ENCODE measurements around the gene CDC42EP2. TPM values are rescaled to one million over a fixed set of nuclear protein-coding genes. Genes with fewer than 3 reads are reported as not detected.
"Not testable (repeated sequence)": the region's sequence is repeated elsewhere in the genome, so short reads cannot be mapped to it uniquely, and the experiment has no call there.

The CDC42EP2 gene
- polyA plus RNA-seq, 6 donors from 2014 or later, result 0.88 TPM; not detected in 5

DNA sequence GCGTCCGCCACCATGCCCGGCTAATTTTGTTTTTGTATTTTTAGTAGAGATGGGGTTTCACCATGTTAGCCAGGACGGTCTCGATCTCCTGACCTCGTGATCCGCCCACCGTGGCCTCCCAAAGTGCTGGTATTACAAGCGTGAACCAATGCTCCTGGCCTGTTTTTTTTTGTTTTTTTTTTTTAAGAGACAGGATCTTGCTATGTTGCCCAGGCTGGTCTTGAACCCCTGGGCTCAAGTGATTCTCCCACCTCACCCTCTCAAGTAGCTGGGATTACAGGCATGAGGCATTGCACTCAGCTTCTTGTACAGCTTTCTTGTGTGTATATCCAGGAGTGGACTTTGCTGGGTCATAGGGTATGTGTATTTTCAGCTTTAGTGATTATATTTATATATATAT lies 17.9 kb downstream of the CDC42EP2 start:
- DNase-seq; H3K27me3 Mint-ChIP-seq; H3K27ac Mint-ChIP-seq; ATAC-seq (ENCODE audit: low read depth in 2 of 2); H3K36me3 Mint-ChIP-seq; H3K9me3 Mint-ChIP-seq: not testable (repeated sequence)
- H3K4me3 Mint-ChIP-seq, result peak overlapping the region in 4 of 8 donors; percentile 3 to 47 (median 28)
- peaks cover 28 to 52% (median 36%) of the 10 kb centered on the region in 3 donors for H3K4me1 Mint-ChIP-seq

DNA sequence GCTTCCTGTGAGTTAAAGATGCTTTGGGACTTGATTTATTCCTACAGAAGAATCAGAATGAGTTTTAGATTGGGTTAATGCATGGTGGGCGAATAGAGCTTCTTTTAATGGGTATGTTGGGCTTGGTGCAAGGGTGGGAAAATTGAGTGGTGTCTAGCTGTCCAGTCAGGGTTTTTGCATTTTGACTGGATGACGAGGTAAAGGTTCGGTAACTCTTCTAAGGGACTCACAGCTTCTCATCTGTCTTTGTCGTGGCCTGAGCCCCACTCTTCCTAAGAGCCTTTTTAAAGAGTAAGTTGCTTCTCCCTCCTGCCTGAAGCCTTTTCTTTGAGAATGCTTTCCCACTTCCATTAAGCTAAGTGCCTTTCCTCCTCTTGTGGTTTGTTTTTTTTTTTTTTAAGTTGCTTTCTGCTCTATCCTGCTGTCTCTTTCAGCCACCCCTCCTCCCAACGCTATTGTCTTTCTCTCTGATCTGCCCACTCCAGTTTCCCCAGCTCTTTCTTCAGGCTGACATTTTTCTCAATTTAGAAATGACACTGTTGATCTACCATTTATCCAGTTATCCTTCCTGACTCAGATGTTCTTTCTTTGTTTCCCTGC lies 20.1 kb downstream of the CDC42EP2 start:
- H3K27ac Mint-ChIP-seq, result peak overlapping the region; percentile 72 to 97 (median 92)
- H3K4me3 Mint-ChIP-seq, result peak overlapping the region; percentile 89 to 99 (median 96)
- peaks cover 0 to 7% of the 10 kb centered on the region in 2 donors for H3K36me3 Mint-ChIP-seq
- DNase-seq, result no peak
- no peak for ATAC-seq (ENCODE audit: low read depth in 2 of 2)
- H3K4me1 Mint-ChIP-seq, result peaks cover 29 to 52% (median 45%) of the 10 kb centered on the region in 3 donors
- H3K9me3 Mint-ChIP-seq, result no peaks in the 10 kb centered on the region
- no peaks in the 10 kb centered on the region for H3K27me3 Mint-ChIP-seq

DNA sequence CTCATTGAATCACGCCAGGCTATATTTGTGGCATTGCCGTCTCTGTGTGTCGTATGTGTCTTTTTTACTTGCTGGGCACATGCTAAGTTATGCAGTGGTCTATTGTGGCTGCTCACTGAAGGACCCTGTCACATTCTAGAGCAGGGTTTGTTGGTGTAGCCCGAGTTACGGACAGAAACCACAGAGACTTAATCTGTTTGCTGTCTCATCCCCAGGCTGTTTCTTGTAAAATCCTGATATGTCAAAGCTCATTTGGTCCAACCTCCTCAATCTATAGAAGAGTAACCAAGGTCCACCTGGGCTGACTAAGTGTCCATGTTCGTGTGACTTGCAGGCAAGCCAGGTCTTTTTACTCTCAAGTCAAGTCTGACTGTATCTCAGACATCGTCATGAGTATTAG lies 24.0 kb downstream of the CDC42EP2 start:
- peaks cover 7 to 12% of the 10 kb centered on the region in 2 donors for H3K36me3 Mint-ChIP-seq
- ATAC-seq (ENCODE audit: low read depth in 2 of 2) (no peak), DNase-seq (no peak)
- H3K27ac Mint-ChIP-seq, result peak overlapping the region in 2 of 6 donors; percentile 3 to 64
- no peaks in the 10 kb centered on the region for H3K27me3 Mint-ChIP-seq
- no peaks in the 10 kb centered on the region for H3K9me3 Mint-ChIP-seq
- H3K4me3 Mint-ChIP-seq, result peak overlapping the region in 1 of 8 donors; percentile 68
- H3K4me1 Mint-ChIP-seq, result peaks cover 32 to 48% (median 40%) of the 10 kb centered on the region in 3 donors

DNA sequence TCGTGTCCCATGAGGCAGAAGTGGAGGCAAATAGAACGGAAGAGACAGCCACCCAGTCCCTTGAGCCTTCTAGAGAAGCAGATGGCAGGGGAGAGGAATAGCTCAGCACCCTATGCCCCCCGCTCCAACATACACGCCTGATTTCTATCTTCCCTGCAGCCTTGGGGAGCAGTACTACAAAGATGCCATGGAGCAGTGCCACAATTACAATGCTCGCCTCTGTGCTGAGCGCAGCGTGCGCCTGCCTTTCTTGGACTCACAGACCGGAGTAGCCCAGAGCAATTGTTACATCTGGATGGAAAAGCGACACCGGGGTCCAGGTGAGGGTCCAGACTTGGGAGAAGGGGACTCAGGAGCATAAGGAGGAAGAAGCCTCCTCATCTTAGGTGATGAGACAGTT lies 25.6 kb downstream of the CDC42EP2 start:
- peak overlapping the region in 1 of 8 donors; percentile 21 for H3K4me3 Mint-ChIP-seq
- H3K27ac Mint-ChIP-seq, result peak overlapping the region in 1 of 6 donors; percentile 1
- peaks cover 12 to 18% of the 10 kb centered on the region in 2 donors for H3K36me3 Mint-ChIP-seq

DNA sequence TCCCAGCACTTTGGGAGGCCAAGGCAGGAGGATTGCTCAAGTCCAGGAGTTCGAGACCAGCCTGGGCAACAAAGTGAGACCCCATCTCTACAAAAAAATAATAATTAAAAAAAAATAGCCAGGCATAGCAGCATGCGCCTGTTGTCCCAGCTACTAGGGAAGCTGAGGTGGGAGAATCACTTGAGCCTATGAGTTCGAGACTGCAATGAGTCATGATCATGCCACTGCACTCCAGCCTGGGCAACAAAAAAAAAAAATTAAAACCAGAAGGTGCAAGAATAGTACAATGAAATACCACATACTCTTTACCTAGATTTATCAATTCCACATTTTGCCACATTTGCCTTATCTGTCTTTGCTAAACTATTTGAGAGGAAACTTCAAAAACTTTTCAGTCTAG lies 27.2 kb downstream of the CDC42EP2 start:
- H3K9me3 Mint-ChIP-seq, result peaks cover 0 to 2% (median 0%) of the 10 kb centered on the region in 7 donors
- H3K27ac Mint-ChIP-seq, result no peak overlapping the region
- no peaks in the 10 kb centered on the region for H3K27me3 Mint-ChIP-seq
- no peak for DNase-seq
- no peak for ATAC-seq (ENCODE audit: low read depth in 2 of 2)
- H3K4me3 Mint-ChIP-seq, result no peak overlapping the region
- peaks cover 18 to 30% of the 10 kb centered on the region in 2 donors for H3K36me3 Mint-ChIP-seq
- peaks cover 23 to 33% (median 25%) of the 10 kb centered on the region in 3 donors for H3K4me1 Mint-ChIP-seq

More for the DNA sequence above, 25.6 kb downstream of the CDC42EP2 start:
- Mint-ChIP-seq H3K9me3 (no peaks in the 10 kb centered on the region), H3K27me3 (no peaks in the 10 kb centered on the region), H3K4me1 (peaks cover 21 to 36% (median 33%) of the 10 kb centered on the region in 3 donors)
- ATAC-seq (ENCODE audit: low read depth in 2 of 2) (no peak), DNase-seq (no peak)

DNA sequence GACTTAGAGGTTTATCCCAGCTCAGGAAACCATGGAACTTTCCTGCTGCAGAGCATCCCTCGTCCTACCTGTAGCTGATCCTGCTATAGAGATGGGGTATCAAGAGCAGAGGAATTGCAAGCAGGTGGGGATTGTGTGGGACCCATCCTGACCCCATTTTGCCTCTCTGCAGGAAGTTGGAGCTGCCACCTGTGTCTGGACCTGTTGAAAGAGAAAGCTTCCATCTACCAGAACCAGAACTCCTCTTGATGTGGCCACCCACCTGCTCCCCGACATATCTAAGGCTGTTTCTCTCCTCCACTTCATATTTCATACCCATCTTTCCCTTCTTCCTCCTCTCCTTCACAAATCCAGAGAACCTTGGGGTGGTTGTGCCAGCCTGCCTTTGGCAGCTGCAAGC lies 36.8 kb downstream of the CDC42EP2 start:
- DNase-seq (no peak), ATAC-seq (ENCODE audit: low read depth in 2 of 2) (no peak)
- Mint-ChIP-seq H3K27me3 (no peaks in the 10 kb centered on the region), H3K27ac (peak overlapping the region in 2 of 6 donors; percentile 58 to 74), H3K9me3 (peaks cover 0 to under 1% (median 0%) of the 10 kb centered on the region in 7 donors), H3K4me3 (peak overlapping the region in 1 of 8 donors; percentile 3), H3K4me1 (peaks cover 20 to 24% (median 24%) of the 10 kb centered on the region in 3 donors), H3K36me3 (peaks cover 9 to 20% of the 10 kb centered on the region in 2 donors)

DNA sequence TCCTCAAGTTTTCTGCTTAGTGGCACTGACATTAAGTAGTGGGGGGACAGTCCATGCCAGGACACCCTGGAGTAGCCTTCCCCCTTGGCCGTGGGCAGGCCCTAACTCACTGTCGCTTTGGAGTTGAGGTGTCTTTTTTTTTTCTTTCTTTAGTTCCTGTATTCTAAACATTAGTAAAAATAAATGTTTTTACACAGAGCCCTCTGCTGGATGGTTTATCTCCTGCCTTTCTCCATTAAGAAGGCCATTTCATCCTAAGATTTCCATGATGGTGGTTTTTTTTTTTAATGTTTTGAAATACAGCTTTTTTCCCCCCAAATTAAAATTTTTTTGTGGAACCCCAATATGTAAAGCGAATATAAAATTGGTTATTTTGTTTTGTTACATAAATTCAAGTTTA lies 38.1 kb downstream of the CDC42EP2 start:
- Mint-ChIP-seq H3K27ac (peak overlapping the region in 4 of 6 donors; percentile 60 to 96 (median 84)), H3K9me3 (no peaks in the 10 kb centered on the region), H3K4me1 (peaks cover 18 to 24% (median 23%) of the 10 kb centered on the region in 3 donors), H3K27me3 (no peaks in the 10 kb centered on the region), H3K4me3 (peak overlapping the region in 1 of 8 donors; percentile 62), H3K36me3 (peaks cover 6 to 16% of the 10 kb centered on the region in 2 donors)
- DNase-seq (no peak), ATAC-seq (ENCODE audit: low read depth in 2 of 2) (no peak)

DNA sequence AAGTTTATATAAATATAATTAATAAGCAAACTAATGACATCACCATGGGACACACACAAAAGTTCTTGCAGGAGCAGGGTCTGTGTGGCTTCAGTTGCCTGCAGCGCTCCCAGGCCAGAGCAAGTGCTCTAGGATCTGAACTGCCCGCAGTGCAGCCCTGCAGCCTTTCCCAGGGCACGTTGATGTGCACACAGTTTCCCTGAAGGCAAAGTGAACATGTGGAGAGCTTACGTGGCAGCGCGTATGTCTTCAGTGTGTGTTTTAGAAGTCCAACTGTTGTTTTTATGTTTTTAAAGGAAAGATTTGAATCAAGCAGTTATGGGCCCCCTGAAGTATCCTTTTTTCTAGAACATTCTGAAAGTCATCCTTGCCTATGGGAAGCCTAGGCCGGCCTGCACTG lies 38.7 kb downstream of the CDC42EP2 start:
- ATAC-seq (ENCODE audit: low read depth in 2 of 2) (no peak), DNase-seq (no peak)
- H3K4me3 Mint-ChIP-seq, result peak overlapping the region; percentile 74 to 90 (median 86)
- H3K36me3 Mint-ChIP-seq, result peaks cover 6 to 16% of the 10 kb centered on the region in 2 donors
- no peaks in the 10 kb centered on the region for H3K9me3 Mint-ChIP-seq
- H3K4me1 Mint-ChIP-seq, result peaks cover 18 to 28% (median 24%) of the 10 kb centered on the region in 3 donors
- H3K27me3 Mint-ChIP-seq, result no peaks in the 10 kb centered on the region
- peak overlapping the region in 4 of 6 donors; percentile 56 to 87 (median 69) for H3K27ac Mint-ChIP-seq

DNA sequence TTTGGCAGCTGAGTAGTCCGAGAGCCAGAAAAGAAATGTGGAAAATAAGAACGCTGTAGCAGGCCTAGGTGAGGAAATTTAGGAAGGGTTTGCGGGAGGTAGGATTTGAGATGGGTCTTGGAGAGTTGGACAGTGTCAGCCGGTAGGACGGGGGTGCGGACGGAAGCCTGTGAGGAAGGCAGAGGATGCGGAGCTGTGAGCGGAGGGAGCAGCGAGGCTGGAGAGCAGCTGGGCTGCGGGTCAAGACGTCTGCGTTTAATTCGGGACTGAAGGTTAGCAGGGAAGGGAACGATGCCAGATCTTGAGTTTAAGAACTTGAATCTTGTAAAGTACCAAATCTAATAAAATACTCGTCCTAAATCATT lies 39.2 kb downstream of the CDC42EP2 start:
- H3K4me1 Mint-ChIP-seq, result peaks cover 18 to 25% (median 24%) of the 10 kb centered on the region in 3 donors
- H3K36me3 Mint-ChIP-seq, result peaks cover 2 to 11% of the 10 kb centered on the region in 2 donors
- H3K4me3 Mint-ChIP-seq, result peak overlapping the region; percentile 74 to 90 (median 86)
- peak overlapping the region in 5 of 6 donors; percentile 62 to 93 (median 76) for H3K27ac Mint-ChIP-seq
- ATAC-seq (ENCODE audit: low read depth in 2 of 2), result no peak
- H3K9me3 Mint-ChIP-seq, result no peaks in the 10 kb centered on the region
- no peak for DNase-seq
- no peaks in the 10 kb centered on the region for H3K27me3 Mint-ChIP-seq

DNA sequence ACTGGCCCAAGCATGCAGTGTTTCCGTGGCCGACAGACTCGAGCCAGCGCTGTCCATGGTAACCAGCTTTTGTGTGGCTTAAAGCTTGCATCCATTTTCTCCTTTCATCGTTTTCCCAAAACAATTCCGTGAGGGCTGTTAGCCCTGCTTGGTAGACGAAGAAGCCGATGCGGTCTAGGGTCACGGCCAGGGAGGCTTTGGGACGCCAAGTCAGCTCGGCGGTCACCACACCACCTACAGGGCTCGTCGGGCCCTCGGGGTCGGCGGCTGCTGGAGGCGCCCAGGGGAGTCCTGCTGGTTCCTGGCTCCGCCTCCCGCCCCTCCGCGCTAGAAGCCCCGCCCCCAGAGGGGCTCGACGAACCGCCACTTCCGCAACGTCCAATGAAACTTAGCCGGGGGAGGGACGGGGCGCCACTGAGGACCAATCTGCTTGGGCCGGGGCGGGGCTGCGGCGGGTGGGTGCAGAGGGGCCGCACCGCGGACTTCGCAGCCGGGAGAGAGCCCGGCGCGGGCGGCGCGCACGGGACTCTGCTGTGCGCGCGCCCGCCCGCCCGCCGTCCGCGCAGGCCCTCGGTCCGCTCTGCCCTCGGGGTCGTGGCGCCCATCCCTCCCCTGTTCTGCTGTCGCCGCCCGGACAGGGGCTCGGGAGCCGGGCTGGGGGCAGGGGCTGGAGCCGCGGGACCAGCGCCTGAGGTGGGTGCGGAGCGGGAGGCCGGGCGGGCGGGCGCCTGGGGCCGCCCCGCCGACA lies 39.8 kb downstream of the CDC42EP2 start, which contains the start of gene TIGD3:
TIGD3 (plus strand) TSS at position 487 of the 748 bp plus-strand sequence. CDS start 1,058 bp downstream, outside the sequence.
- H3K27ac Mint-ChIP-seq, result peak within 1 kb of the TSS; percentile 73 to 94 (median 84)
- peaks cover 0 to 9% of the 10 kb centered on the region in 2 donors for H3K36me3 Mint-ChIP-seq
- H3K4me3 Mint-ChIP-seq, result peak within 1 kb of the TSS; percentile 82 to 96 (median 90)
- H3K4me1 Mint-ChIP-seq, result peaks cover 18 to 25% (median 24%) of the 10 kb centered on the region in 3 donors
- no peaks in the 10 kb centered on the region for H3K27me3 Mint-ChIP-seq
- no peaks in the 10 kb centered on the region for H3K9me3 Mint-ChIP-seq
- DNase-seq, result peak; percentile 97
- ATAC-seq (ENCODE audit: low read depth in 2 of 2), result peak; percentile 94

DNA sequence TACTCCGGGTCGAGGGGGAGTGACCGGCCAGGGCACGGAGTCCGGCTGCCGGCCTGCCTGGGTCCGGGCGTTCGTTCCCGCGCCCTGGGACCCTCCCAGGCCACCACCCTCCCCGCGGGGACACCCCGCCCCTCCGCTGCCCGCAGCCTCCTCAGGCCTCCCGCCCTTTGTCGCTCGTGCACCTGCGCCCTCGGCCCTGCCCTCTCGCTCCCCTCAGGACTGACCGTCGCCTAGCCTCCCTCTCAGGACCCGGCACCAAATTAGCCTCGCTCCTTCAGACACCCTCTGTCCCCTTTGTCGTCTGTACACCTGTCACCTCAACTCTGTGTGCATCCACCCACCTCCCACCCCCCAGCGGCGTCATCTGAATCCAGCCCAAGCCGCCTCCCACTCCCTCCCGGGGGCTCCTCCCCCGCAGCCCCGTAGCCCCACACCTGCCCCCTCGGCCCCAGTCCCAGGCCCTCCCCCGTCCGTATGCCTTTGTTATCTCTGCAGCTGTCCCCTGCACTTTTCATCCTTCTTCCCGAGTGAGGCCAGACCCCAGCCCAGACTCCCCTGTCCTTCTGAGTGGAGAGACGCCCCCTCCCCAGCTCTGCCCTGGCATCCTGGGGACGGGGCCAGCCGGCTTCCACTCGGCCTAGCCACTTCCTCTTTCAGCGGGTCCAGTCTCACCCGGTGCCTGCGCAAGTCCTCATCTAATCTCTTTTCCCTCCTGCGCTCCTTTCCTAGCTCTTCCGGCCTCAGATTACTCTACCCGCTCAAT lies 40.5 kb downstream of the CDC42EP2 start:
- H3K4me1 Mint-ChIP-seq, result peaks cover 18 to 25% (median 24%) of the 10 kb centered on the region in 3 donors
- peak overlapping the region; percentile 82 to 96 (median 90) for H3K4me3 Mint-ChIP-seq
- DNase-seq, result peak; percentile 60
- no peaks in the 10 kb centered on the region for H3K27me3 Mint-ChIP-seq
- H3K36me3 Mint-ChIP-seq, result peaks cover 0 to 9% of the 10 kb centered on the region in 2 donors
- H3K27ac Mint-ChIP-seq, result peak overlapping the region; percentile 70 to 94 (median 82)
- no peaks in the 10 kb centered on the region for H3K9me3 Mint-ChIP-seq
- ATAC-seq (ENCODE audit: low read depth in 2 of 2), result peak; percentile 48 to 53

DNA sequence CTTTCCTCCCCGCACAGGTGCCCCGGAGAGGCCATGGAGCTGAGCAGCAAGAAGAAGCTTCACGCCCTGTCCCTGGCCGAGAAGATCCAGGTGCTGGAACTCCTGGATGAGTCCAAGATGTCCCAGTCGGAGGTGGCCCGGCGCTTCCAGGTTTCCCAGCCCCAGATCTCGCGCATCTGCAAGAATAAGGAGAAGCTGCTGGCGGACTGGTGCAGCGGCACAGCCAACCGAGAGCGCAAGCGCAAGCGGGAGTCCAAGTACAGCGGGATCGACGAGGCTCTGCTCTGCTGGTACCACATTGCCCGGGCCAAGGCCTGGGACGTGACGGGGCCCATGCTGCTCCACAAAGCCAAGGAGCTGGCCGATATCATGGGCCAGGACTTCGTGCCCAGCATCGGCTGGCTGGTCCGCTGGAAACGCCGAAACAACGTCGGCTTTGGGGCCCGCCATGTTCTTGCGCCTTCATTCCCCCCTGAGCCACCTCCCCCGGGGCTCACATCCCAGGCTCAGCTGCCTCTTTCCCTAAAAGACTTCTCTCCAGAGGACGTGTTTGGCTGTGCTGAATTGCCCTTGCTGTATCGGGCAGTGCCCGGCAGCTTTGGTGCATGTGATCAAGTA lies 41.2 kb downstream of the CDC42EP2 start:
- no peaks in the 10 kb centered on the region for H3K9me3 Mint-ChIP-seq
- H3K4me1 Mint-ChIP-seq, result peaks cover 18 to 25% (median 24%) of the 10 kb centered on the region in 3 donors
- no peaks in the 10 kb centered on the region for H3K27me3 Mint-ChIP-seq
- H3K4me3 Mint-ChIP-seq, result peak overlapping the region; percentile 82 to 96 (median 90)
- DNase-seq (no peak), ATAC-seq (ENCODE audit: low read depth in 2 of 2) (no peak)
- H3K36me3 Mint-ChIP-seq, result peaks cover 0 to 9% of the 10 kb centered on the region in 2 donors
- H3K27ac Mint-ChIP-seq, result peak overlapping the region in 4 of 6 donors; percentile 63 to 89 (median 70)
